Subcutaneous abdominal adipose tissue (tissue), 5 donors: ENCODE results near the gene NEDD4.
A peak's percentile ranks its signal among the peaks of the same experiment; 100 is the strongest.
"Not testable (repeated sequence)": the region's sequence is repeated elsewhere in the genome, so short reads cannot be mapped to it uniquely, and the experiment has no call there.

Source experiments
- H3K27ac ChIP-seq: one replicate; pipeline ENCODE4 v1.7.0; 2013; ENCODE audit warnings: low read depth, mild to moderate bottlenecking, inconsistent platforms, low read length, moderate library complexity
- H3K27me3 ChIP-seq, 5 donors: one replicate each; pipeline ENCODE4 v1.7.0; 2013; ENCODE audit warnings: low read length in 5 of 5, inconsistent platforms in 1 of 5; ENCODE audit not compliant: control insufficient read depth in 5 of 5, insufficient read depth in 4 of 5
- H3K36me3 ChIP-seq, 5 donors: one replicate each; pipeline ENCODE4 v1.7.0; 2013; ENCODE audit warnings: low read length in 5 of 5; ENCODE audit not compliant: control insufficient read depth in 5 of 5, insufficient read depth in 5 of 5
- H3K4me1 ChIP-seq, 5 donors: one replicate each; pipeline ENCODE4 v1.7.0; 2013; ENCODE audit warnings: low read length in 5 of 5, mild to moderate bottlenecking in 3 of 5, moderate library complexity in 1 of 5; ENCODE audit not compliant: control insufficient read depth in 5 of 5, insufficient read depth in 5 of 5
- H3K4me3 ChIP-seq, 5 donors: one replicate each; pipeline ENCODE4 v1.7.0; 2013; ENCODE audit warnings: low read length in 5 of 5, low read depth in 1 of 5
- H3K9ac ChIP-seq, 5 donors: one replicate each; pipeline ENCODE4 v1.7.0; 2013; ENCODE audit warnings: low read length in 5 of 5, mild to moderate bottlenecking in 4 of 5, moderate library complexity in 3 of 5
- H3K9me3 ChIP-seq, 5 donors: one replicate each; pipeline ENCODE4 v1.7.0; 2013; ENCODE audit warnings: low read length in 5 of 5; ENCODE audit not compliant: control insufficient read depth in 5 of 5
- donor health status: healthy.
- donor health status: healthy.
- donor health status: healthy.
- donor health status: healthy.
- donor health status: healthy.

NEDD4 gene

DNA sequence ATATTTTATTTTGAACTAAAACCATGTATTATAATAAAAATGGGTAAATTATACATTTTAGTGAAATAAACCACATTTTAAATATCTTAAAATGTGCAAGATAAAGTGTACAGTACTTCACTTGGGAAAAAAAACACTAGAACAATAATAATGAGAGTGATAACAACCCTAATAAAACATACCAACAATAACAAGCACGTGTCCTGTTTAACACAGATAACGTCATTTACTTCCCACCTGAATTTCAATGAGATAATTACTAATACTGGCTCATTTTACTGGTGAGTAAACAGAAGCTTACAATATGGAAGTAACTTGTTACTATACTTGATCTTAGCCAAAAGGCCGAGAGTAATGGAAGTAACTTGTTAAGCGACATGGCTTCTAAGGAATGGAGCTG, 140.3 kb downstream of the NEDD4 start:
- H3K4me3 ChIP-seq: no peak overlapping the region
- no peaks in the 10 kb centered on the region for H3K4me1 ChIP-seq
- H3K27ac ChIP-seq: no peak overlapping the region
- H3K9ac ChIP-seq: no peak overlapping the region
- no peaks in the 10 kb centered on the region for H3K27me3 ChIP-seq
- peaks cover 5 to 38% (median 27%) of the 10 kb centered on the region in 5 donors for H3K36me3 ChIP-seq
- no peaks in the 10 kb centered on the region for H3K9me3 ChIP-seq

DNA sequence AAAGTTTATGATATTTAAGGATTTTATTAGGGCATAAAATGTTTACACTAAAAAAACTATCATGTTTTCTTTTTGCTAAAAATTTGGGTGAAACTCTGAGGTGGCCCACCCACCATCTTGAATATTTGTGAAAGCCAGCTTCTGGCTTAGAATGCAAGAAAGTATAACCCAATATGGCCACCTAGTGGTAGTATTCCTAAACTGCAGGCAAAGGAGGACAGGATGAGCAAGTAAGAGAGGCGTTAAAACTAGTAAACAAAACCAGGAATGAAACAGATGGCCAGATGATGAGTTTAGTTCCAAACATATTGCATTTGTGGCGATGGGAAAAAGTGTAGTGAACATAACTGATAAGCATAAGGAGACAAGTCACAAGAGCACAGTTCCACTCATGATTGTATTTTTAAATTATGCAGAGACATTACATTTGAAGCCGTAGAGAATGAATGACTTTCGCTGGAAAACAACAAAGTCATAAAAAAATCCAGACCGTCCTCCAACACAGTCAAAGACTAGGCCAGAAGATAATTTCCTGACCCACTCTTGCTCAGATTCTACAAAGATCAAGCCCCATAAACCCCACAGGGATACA, 147.2 kb downstream of the NEDD4 start:
- no peaks in the 10 kb centered on the region for H3K4me1 ChIP-seq
- H3K9me3 ChIP-seq: no peaks in the 10 kb centered on the region
- H3K27me3 ChIP-seq: no peaks in the 10 kb centered on the region
- H3K4me3 ChIP-seq: no peak overlapping the region
- peaks cover 3 to 23% (median 17%) of the 10 kb centered on the region in 5 donors for H3K36me3 ChIP-seq
- no peak overlapping the region for H3K9ac ChIP-seq
- no peak overlapping the region for H3K27ac ChIP-seq

- not testable (repeated sequence) for H3K9ac ChIP-seq, H3K27me3 ChIP-seq, H3K4me3 ChIP-seq, H3K27ac ChIP-seq, H3K4me1 ChIP-seq, H3K9me3 ChIP-seq
- H3K36me3 ChIP-seq: peaks cover 3 to 25% (median 20%) of the 10 kb centered on the region in 5 donors
Observed at GRCh38 chr15:55842897-55843296, 150.5 kb downstream of the NEDD4 start.

GRCh38 chr15:55835866-55836265, 157.5 kb downstream of the NEDD4 start:
- H3K9ac ChIP-seq: no peak overlapping the region
- H3K27me3 ChIP-seq: no peaks in the 10 kb centered on the region
- H3K4me1 ChIP-seq: no peaks in the 10 kb centered on the region
- no peaks in the 10 kb centered on the region for H3K9me3 ChIP-seq
- peaks cover 6 to 34% (median 26%) of the 10 kb centered on the region in 5 donors for H3K36me3 ChIP-seq
- H3K27ac ChIP-seq: no peak overlapping the region
- no peak overlapping the region for H3K4me3 ChIP-seq

- H3K36me3 ChIP-seq: peaks cover 9 to 39% (median 34%) of the 10 kb centered on the region in 5 donors
- H3K4me3 ChIP-seq: no peak overlapping the region
- no peaks in the 10 kb centered on the region for H3K4me1 ChIP-seq
- H3K9me3 ChIP-seq: no peaks in the 10 kb centered on the region
- H3K27ac ChIP-seq: no peak overlapping the region
- H3K27me3 ChIP-seq: no peaks in the 10 kb centered on the region
- no peak overlapping the region for H3K9ac ChIP-seq
Observed at GRCh38 chr15:55834331-55834730, 159.1 kb downstream of the NEDD4 start.

DNA sequence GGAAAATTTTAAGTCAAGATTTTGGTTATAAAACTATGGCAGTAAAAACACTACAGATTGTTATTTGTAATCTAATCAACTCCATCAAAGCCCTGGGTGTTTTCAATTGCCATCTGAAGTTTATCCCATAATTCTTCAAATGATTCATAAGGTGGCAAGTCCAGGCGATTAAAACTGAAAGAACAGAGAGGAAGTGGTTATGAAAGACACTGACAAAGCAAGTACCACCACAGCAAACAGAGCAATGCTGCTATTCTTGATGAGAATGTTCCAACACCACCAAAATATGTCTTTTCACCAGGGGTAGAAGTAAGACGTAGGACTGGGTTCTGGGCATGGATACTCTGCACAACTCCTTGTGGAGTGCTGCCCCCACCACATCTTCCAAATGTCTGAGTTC, 163.6 kb downstream of the NEDD4 start:
- no peaks in the 10 kb centered on the region for H3K9me3 ChIP-seq
- no peaks in the 10 kb centered on the region for H3K4me1 ChIP-seq
- H3K27ac ChIP-seq: no peak overlapping the region
- H3K36me3 ChIP-seq: peaks cover 9 to 30% (median 22%) of the 10 kb centered on the region in 5 donors
- H3K27me3 ChIP-seq: no peaks in the 10 kb centered on the region
- H3K9ac ChIP-seq: no peak overlapping the region
- H3K4me3 ChIP-seq: no peak overlapping the region

DNA sequence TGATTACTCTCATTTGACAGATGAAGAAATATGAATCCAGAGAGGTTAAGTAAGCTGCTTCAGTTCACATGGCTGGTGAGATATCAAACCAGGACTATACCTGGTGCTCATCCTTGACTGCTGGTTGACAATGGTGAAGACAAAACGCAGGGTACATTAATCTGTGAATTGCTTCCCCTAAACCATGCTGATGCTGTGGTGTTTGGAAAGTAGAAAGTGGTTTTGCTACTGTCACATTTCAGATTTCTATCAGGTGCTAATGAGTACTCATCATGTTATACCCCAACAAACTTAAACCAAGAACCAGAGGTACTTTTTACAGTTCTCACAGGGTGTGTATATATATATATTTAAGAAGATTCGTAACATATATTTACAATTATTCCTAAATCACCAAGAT, 165.5 kb downstream of the NEDD4 start:
- Histone ChIP-seq H3K9me3 (no peaks in the 10 kb centered on the region), H3K36me3 (peaks cover 6 to 30% (median 18%) of the 10 kb centered on the region in 5 donors)

GRCh38 chr15:55827204-55827603, 166.2 kb downstream of the NEDD4 start:
- H3K27me3 ChIP-seq: no peaks in the 10 kb centered on the region
- no peaks in the 10 kb centered on the region for H3K9me3 ChIP-seq
- peaks cover 3 to 24% (median 13%) of the 10 kb centered on the region in 5 donors for H3K36me3 ChIP-seq
- H3K27ac ChIP-seq: no peak overlapping the region
- no peak overlapping the region for H3K9ac ChIP-seq
- H3K4me3 ChIP-seq: no peak overlapping the region
- peaks cover 0 to 15% (median 13%) of the 10 kb centered on the region in 5 donors for H3K4me1 ChIP-seq

More for the DNA sequence above, 165.5 kb downstream of the NEDD4 start:
- no peaks in the 10 kb centered on the region for H3K27me3 ChIP-seq
- H3K4me3 ChIP-seq: no peak overlapping the region
- no peak overlapping the region for H3K27ac ChIP-seq
- peaks cover 0 to 13% (median 10%) of the 10 kb centered on the region in 5 donors for H3K4me1 ChIP-seq
- no peak overlapping the region for H3K9ac ChIP-seq

GRCh38 chr15:55824857-55825613, 168.4 kb downstream of the NEDD4 start:
- Histone ChIP-seq H3K9me3 (no peaks in the 10 kb centered on the region), H3K4me1 (peaks cover 0 to 17% (median 13%) of the 10 kb centered on the region in 5 donors), H3K27ac (no peak overlapping the region), H3K27me3 (no peaks in the 10 kb centered on the region), H3K36me3 (peaks cover 0 to 7% (median 0%) of the 10 kb centered on the region in 5 donors), H3K9ac (no peak overlapping the region), H3K4me3 (no peak overlapping the region)

DNA sequence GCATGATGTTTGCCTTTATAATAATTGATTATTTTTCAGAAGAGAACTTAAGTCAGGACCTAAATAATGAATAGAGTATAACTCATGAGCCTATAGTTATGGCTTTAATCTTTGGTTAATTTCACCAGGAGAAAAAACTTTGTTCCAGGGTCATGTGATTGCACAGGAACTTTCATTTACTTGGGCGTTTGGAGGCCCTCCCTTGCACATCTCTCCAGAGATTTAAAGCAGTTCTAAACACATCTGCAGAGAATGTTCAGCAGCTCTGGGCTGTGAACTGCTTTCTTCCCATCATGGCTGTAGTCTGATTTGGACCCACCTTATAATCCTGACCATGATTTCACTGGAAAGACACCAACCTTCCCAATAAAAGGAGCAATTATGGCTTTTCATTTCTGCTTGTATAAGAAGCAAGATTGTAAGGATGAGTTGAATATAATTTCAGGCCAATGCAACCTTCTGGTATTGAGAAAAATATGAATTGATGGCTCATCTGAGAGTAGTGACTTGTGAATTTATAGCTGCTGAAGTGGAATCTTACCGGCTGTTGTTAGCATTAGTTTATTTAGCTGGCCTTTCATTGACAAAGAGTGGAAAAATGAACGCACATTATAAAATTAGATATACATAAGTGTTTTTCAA, 169.6 kb downstream of the NEDD4 start:
- H3K36me3 ChIP-seq: peaks cover 0 to 2% (median 0%) of the 10 kb centered on the region in 5 donors
- peaks cover 0 to 17% (median 13%) of the 10 kb centered on the region in 5 donors for H3K4me1 ChIP-seq
- H3K27ac ChIP-seq: peak overlapping the region; percentile 28

More for the DNA sequence above, 169.6 kb downstream of the NEDD4 start:
- Histone ChIP-seq H3K9ac (no peak overlapping the region), H3K9me3 (no peaks in the 10 kb centered on the region), H3K27me3 (no peaks in the 10 kb centered on the region), H3K4me3 (no peak overlapping the region)
